Calu3 (cell line): ENCODE data around the gene ULK4. TPM values are rescaled to one million over a fixed set of nuclear protein-coding genes. Genes with fewer than 3 reads are reported as not detected.
"Not testable (repeated sequence)": the region's sequence is repeated elsewhere in the genome, so short reads cannot be mapped to it uniquely, and the experiment has no call there.

Source experiments
- BruUV-seq: library from RNA; stranded (reverse); fragments of 400-500 nt; replicated peaks from 2 replicates; lab custom pipeline; 2021; lab: Mats Ljungman, UMichigan
- CTCF ChIA-PET: fragments of 300-600 bp; sonication (Branson Sonifier 250); formaldehyde crosslinking; loops from one replicate; lab custom pipeline; 2022; ENCODE audit warnings: antibody characterized with exemption; lab: Charles Lee
- DNase-seq: peaks from one replicate; pipeline ENCODE4 v3.0.0; 2022
- H3K27ac Mint-ChIP-seq: one replicate; pipeline ENCODE4 v1.8.0; 2022; ENCODE audit warnings: mixed read lengths; ENCODE audit not compliant: unreplicated experiment
- H3K27me3 Mint-ChIP-seq: one replicate; pipeline ENCODE4 v1.8.0; 2022; ENCODE audit warnings: mixed read lengths; ENCODE audit not compliant: unreplicated experiment
- H3K36me3 Mint-ChIP-seq: one replicate; pipeline ENCODE4 v1.8.0; 2022; ENCODE audit warnings: mild to moderate bottlenecking, moderate library complexity, mixed read lengths; ENCODE audit not compliant: insufficient read depth, unreplicated experiment
- H3K4me1 Mint-ChIP-seq: one replicate; pipeline ENCODE4 v1.8.0; 2022; ENCODE audit warnings: mild to moderate bottlenecking, low read depth, mixed read lengths; ENCODE audit not compliant: unreplicated experiment
- H3K4me3 Mint-ChIP-seq: one replicate; pipeline ENCODE4 v1.8.0; 2022; ENCODE audit warnings: mild to moderate bottlenecking, low read depth, moderate library complexity, mixed read lengths; ENCODE audit not compliant: unreplicated experiment
- H3K9me3 Mint-ChIP-seq: one replicate; pipeline ENCODE4 v1.8.0; 2022; ENCODE audit warnings: low read depth, mixed read lengths; ENCODE audit not compliant: unreplicated experiment
- intact Hi-C: fragments of 100-400 bp; cut with micrococcal nuclease; formaldehyde crosslinking; loops from one replicate; pipeline ENCODE4 v1.10.0; 2022; ENCODE audit not compliant: unreplicated experiment
- total RNA-seq: library from RNA; stranded (reverse); gene quantifications from 2 replicates; pipeline ENCODE4 v1.2.3, GENCODE V29; 2022
- TF ChIP-seq, protein P1 (sequence below): fragments of 200-600 bp; IDR thresholded peaks from one replicate; pipeline ENCODE4 v1.8.0; 2022; ENCODE audit warnings: antibody characterized with exemption; ENCODE audit not compliant: unreplicated experiment

Gene ULK4
- total RNA-seq, 1 experiment from 2014 or later = 8.7 TPM

DNA sequence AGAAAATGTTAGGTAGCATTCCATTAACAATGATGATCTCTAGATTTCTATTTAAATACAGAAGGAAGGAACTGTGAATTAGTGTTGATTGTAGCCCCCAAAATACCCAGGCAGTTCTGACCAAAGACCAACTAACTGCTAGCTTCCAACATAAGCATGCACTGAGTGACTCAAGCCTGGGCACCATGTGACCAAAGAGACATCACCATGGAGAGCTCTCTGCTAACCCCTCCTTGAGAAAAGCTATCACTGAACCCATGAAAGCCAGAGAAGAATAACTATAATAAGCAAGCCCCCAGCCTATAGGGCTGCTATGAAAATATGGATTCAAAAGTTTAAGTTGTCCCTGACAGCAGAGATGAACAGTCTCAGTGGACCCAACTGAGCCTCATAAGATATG lies 310.2 kb downstream of the ULK4 start:
- H3K27ac Mint-ChIP-seq = no peak overlapping the region
- no peaks in the 10 kb centered on the region for H3K4me1 Mint-ChIP-seq
- no peak overlapping the region for H3K4me3 Mint-ChIP-seq
- DNase-seq = no peak
- BruUV-seq = no TSS peak
- intact Hi-C loops = loop anchor here (1.0 kb wide), 1 partner anchor 14 kb away; no protein-coding TSS in a partner anchor
- H3K27me3 Mint-ChIP-seq = no peaks in the 10 kb centered on the region
- TF ChIP-seq, protein P1, sequence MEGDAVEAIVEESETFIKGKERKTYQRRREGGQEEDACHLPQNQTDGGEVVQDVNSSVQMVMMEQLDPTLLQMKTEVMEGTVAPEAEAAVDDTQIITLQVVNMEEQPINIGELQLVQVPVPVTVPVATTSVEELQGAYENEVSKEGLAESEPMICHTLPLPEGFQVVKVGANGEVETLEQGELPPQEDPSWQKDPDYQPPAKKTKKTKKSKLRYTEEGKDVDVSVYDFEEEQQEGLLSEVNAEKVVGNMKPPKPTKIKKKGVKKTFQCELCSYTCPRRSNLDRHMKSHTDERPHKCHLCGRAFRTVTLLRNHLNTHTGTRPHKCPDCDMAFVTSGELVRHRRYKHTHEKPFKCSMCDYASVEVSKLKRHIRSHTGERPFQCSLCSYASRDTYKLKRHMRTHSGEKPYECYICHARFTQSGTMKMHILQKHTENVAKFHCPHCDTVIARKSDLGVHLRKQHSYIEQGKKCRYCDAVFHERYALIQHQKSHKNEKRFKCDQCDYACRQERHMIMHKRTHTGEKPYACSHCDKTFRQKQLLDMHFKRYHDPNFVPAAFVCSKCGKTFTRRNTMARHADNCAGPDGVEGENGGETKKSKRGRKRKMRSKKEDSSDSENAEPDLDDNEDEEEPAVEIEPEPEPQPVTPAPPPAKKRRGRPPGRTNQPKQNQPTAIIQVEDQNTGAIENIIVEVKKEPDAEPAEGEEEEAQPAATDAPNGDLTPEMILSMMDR = no peak
- CTCF ChIA-PET = no interaction called here
- H3K36me3 Mint-ChIP-seq = peaks cover 3% of the 10 kb centered on the region
- H3K9me3 Mint-ChIP-seq = no peaks in the 10 kb centered on the region

DNA sequence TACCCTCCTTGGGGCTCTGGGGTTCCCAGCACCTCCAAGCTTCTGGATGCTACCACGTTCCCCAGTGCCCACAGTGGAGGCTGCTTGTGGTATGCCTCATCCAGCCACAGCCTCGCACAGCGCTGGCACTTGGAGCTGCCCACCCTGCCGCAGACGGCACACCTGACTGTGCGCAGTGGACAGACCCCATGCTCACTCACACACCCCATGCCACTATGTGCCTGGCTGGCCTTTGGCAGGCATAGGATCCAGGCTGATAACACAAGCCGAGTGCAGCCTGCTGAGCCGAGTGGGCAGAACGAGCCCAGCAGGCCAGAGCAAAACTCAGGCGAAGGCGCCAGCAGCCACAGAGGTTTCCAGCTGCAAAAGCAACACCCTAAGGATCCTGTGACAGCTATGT lies 311.5 kb downstream of the ULK4 start:
- no peak for DNase-seq
- no peaks in the 10 kb centered on the region for H3K9me3 Mint-ChIP-seq
- CTCF ChIA-PET = no interaction called here
- H3K4me3 Mint-ChIP-seq = no peak overlapping the region
- TF ChIP-seq, protein P1 = no peak
- no TSS peak for BruUV-seq
- no peaks in the 10 kb centered on the region for H3K27me3 Mint-ChIP-seq
- no peak overlapping the region for H3K27ac Mint-ChIP-seq
- peaks cover 3% of the 10 kb centered on the region for H3K36me3 Mint-ChIP-seq
- intact Hi-C loops = no loop called here
- H3K4me1 Mint-ChIP-seq = no peaks in the 10 kb centered on the region

DNA sequence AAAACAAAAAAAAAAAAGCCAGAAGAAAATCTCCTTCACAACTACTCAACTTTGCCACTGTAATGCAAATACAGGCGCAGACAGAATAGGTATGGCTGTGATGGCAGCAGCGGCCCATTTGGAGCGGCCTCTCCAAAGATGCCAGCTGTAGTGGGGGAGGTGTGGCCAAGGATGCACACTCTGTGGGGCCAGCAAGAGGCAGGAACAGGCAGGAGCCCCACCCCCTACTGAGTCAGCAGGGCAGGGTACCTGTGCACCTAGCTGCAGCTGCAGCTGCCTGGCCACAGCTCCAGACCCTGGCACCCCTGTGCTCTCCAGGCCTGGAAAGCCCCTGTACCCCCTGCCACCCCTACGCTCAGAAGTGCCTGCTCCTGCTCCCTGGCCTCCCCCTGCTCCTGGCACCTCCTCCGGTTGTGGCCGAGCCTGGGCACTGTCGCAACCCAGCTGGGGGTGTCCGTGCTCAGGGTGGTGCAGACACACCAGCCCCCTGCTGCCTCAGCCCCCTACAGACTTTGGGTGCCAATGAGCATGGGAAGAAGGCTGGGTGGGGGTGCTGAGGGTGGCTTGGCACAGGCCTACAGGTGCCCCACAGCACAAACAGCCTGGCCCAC lies 312.7 kb downstream of the ULK4 start:
- H3K27ac Mint-ChIP-seq = no peak overlapping the region
- no peak for DNase-seq
- CTCF ChIA-PET = no interaction called here
- peaks cover 3% of the 10 kb centered on the region for H3K36me3 Mint-ChIP-seq
- no peaks in the 10 kb centered on the region for H3K4me1 Mint-ChIP-seq
- peaks cover 4% of the 10 kb centered on the region for H3K9me3 Mint-ChIP-seq
- no TSS peak for BruUV-seq
- no peak overlapping the region for H3K4me3 Mint-ChIP-seq
- intact Hi-C loops = no loop called here
- TF ChIP-seq, protein P1 = no peak
- no peaks in the 10 kb centered on the region for H3K27me3 Mint-ChIP-seq

DNA sequence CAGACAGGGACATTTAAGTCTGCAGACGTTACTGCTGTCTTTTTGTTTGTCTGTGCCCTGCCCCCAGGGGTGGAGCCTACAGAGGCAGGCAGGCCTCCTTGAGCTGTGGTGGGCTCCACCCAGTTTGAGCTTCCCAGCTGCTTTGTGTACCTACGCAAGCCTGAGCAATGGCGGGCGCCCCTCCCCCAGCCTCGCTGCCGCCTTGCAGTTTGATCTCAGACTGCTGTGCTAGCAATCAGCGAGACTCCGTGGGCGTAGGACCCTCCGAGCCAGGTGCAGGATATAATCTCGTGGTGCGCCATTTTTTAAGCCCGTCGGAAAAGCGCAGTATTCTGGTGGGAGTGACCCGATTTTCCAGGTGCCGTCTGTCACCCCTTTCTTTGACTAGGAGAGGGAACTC lies 314.2 kb downstream of the ULK4 start:
- H3K4me1 Mint-ChIP-seq, H3K36me3 Mint-ChIP-seq, CTCF ChIA-PET, DNase-seq, H3K4me3 Mint-ChIP-seq, H3K27ac Mint-ChIP-seq, H3K9me3 Mint-ChIP-seq, H3K27me3 Mint-ChIP-seq, intact Hi-C loops, BruUV-seq: not testable (repeated sequence)

DNA sequence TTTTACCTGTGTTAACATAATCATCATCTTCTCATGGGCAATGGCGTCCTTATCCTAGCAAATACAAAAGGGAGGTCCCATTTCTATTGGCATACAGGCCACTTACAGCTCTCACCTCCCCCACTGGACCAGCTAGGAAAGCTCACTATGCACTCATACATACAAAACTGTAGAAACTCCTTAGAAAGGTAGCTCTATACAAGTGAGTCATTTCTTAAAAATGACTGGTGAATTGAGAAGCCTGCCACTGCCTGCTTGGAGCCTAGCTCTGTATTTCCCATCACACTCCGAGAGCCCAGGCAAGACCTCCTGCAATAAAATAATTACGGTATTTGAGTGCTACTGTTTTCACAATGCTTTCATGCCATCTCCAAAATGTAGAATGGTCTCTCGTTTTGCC lies 321.8 kb downstream of the ULK4 start:
- intact Hi-C loops = no loop called here
- TF ChIP-seq, protein P1 = no peak
- peaks cover 2% of the 10 kb centered on the region for H3K9me3 Mint-ChIP-seq
- no peak for DNase-seq
- BruUV-seq = no TSS peak
- no peaks in the 10 kb centered on the region for H3K36me3 Mint-ChIP-seq
- H3K27ac Mint-ChIP-seq = no peak overlapping the region
- H3K4me3 Mint-ChIP-seq = no peak overlapping the region
- H3K27me3 Mint-ChIP-seq = no peaks in the 10 kb centered on the region
- no peaks in the 10 kb centered on the region for H3K4me1 Mint-ChIP-seq
- CTCF ChIA-PET = no interaction called here
